WERI-Rb-1 (cell line): ENCODE measurements around the gene MRTFA.

Source experiments
- DNase-seq: peaks from one replicate; pipeline ENCODE4 v3.0.0-alpha.2; 2020
- H3K27ac ChIP-seq: fragments of 250-450 bp; sonication (Bioruptor Pico); 2 replicates; pipeline ENCODE4 v1.5.1; 2020; ENCODE audit warnings: mild to moderate bottlenecking, moderate library complexity
- H3K27me3 ChIP-seq: fragments of 250-450 bp; sonication (Bioruptor Pico); 2 replicates; pipeline ENCODE4 v1.5.1; 2021; ENCODE audit warnings: mild to moderate bottlenecking, low read depth, moderate library complexity; ENCODE audit not compliant: insufficient read depth, severe bottlenecking
- H3K36me3 ChIP-seq: fragments of 250-450 bp; sonication (Bioruptor Pico); 2 replicates; pipeline ENCODE4 v1.5.1; 2020; ENCODE audit warnings: mild to moderate bottlenecking, moderate library complexity
- H3K4me3 ChIP-seq: 2 replicates; pipeline ENCODE4 v1.5.1; 2011; ENCODE audit warnings: low read depth, mild to moderate bottlenecking, control low read depth, low read length
- H3K9me3 ChIP-seq: fragments of 250-450 bp; sonication (Bioruptor Pico); 2 replicates; pipeline ENCODE4 v1.5.1; 2021; ENCODE audit warnings: mild to moderate bottlenecking, moderate library complexity; ENCODE audit not compliant: severe bottlenecking
- CTCF ChIP-seq: IDR thresholded peaks from 2 replicates; pipeline ENCODE4 v1.5.1; 2011; ENCODE audit warnings: low read depth, mild to moderate bottlenecking, control low read depth, inconsistent platforms, low read length

Gene MRTFA

GRCh38 chr22:40612291-40612751 is 24.2 kb downstream of the MRTFA start:
- Histone ChIP-seq H3K36me3 (no peaks in the 10 kb centered on the region), H3K9me3 (no peaks in the 10 kb centered on the region), H3K27me3 (no peaks in the 10 kb centered on the region), H3K4me3 (no peak overlapping the region), H3K27ac (no peak overlapping the region)
- TF ChIP-seq CTCF, result no peak
- DNase-seq, result no peak

DNA sequence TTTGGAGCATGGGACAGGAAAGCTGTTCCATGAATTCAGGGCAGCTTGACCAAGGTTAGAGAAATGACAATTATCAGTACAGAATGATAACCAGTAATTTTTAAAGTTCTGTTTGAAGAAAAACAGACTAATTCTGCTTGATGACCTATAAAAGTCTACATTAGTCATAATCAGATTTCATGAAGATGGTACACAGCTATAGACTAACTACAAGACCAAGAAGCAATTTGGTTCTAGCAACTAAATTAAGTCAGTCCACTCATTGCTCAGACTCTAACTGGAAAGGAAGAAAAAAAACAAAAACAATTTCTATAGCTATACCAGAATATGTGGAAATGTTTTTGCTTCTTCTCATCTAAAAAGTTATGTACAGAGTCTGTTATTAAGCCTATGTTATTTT is 24.9 kb downstream of the MRTFA start:
- TF ChIP-seq CTCF, result no peak
- Histone ChIP-seq H3K27ac (no peak overlapping the region), H3K9me3 (no peaks in the 10 kb centered on the region), H3K36me3 (no peaks in the 10 kb centered on the region), H3K4me3 (no peak overlapping the region), H3K27me3 (no peaks in the 10 kb centered on the region)
- no peak for DNase-seq

DNA sequence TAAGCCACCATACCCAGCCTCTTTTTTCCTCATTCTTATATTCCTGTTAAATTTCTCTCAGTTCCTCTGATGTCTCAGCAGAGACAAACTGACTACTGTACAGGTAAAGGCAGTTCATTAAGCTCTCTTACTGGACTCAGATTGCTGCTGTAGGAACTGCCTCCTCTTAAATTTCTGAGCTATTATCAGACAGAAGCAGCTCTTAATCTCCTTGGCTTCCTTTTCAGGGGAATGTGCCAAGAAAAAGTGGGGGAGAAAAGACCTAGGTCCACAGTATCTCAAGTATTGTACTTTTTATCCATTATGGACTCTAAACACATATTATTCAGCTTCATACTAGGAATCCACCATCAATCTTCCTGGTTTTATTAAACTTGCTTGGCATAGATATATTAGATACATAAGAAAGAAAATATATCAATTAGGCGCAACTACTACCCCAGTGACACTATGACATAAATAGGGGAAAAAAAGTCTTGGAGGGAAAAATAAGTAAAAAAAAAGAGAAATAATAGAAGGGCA is 26.1 kb downstream of the MRTFA start:
- no peak for DNase-seq
- Histone ChIP-seq H3K27ac (peak overlapping the region; percentile 18; the same call in 1 of the 2 replicates), H3K27me3 (no peaks in the 10 kb centered on the region), H3K9me3 (no peaks in the 10 kb centered on the region), H3K4me3 (no peak overlapping the region), H3K36me3 (no peaks in the 10 kb centered on the region)
- TF ChIP-seq CTCF, result no peak

- TF ChIP-seq CTCF, result no peak
- Histone ChIP-seq H3K27ac (peak overlapping the region; percentile 16; the same call in 1 of the 2 replicates), H3K27me3 (no peaks in the 10 kb centered on the region), H3K4me3 (no peak overlapping the region), H3K36me3 (no peaks in the 10 kb centered on the region), H3K9me3 (no peaks in the 10 kb centered on the region)
- no peak for DNase-seq
These were observed 27.3 kb downstream of the MRTFA start for GRCh38 chr22:40609216-40609615.

- TF ChIP-seq CTCF, result no peak
- peak overlapping the region; percentile 76 for H3K27ac ChIP-seq
- no peaks in the 10 kb centered on the region for H3K27me3 ChIP-seq
- H3K36me3 ChIP-seq, result no peaks in the 10 kb centered on the region
- no peak overlapping the region for H3K4me3 ChIP-seq
- no peaks in the 10 kb centered on the region for H3K9me3 ChIP-seq
- DNase-seq, result no peak
These were observed 29.0 kb downstream of the MRTFA start for GRCh38 chr22:40607506-40607905.

DNA sequence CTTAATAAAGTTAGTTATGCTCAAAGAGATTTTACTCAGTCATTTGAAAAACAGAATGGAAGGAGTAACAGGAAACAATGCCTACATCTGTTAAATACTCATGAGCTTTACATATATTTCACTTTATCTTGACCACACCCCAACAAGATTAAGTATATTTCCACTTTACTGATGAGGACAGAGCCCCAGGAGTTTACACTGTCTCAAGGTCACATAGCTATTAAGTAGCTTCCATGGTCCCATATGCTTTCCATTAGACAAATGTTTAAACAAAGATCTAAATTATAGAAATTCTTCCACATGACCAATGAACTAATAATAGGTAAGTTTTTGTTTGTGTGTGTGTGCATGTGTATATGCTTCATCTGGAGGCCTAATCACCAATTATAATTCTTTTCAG is 30.2 kb downstream of the MRTFA start:
- no peak for TF ChIP-seq CTCF
- H3K4me3 ChIP-seq, result no peak overlapping the region
- H3K36me3 ChIP-seq, result no peaks in the 10 kb centered on the region
- H3K27ac ChIP-seq, result peak overlapping the region; percentile 76
- no peaks in the 10 kb centered on the region for H3K27me3 ChIP-seq
- DNase-seq, result no peak
- H3K9me3 ChIP-seq, result no peaks in the 10 kb centered on the region
